Memory B cell (primary cell): ENCODE results near the gene CSF1R.
"Not testable (repeated sequence)": the region's sequence is repeated elsewhere in the genome, so short reads cannot be mapped to it uniquely, and the experiment has no call there.

Source experiments
- ATAC-seq: fragments of 150-1000 bp; cut with Tn5 transposase; 2 replicates; pipeline ENCODE4 v1.10.0; 2021; ENCODE audit warnings: low read depth, mild to moderate bottlenecking, moderate library complexity
- DNase-seq, 2 donors: peaks; one replicate each; pipeline ENCODE4 v3.0.0; 2022; ENCODE audit warnings: low spot score in 2 of 2
- H3K27ac Mint-ChIP-seq: one replicate; pipeline ENCODE4 v1.8.0; 2022; ENCODE audit warnings: mild to moderate bottlenecking, moderate library complexity, mixed read lengths
- H3K27me3 Mint-ChIP-seq: one replicate; pipeline ENCODE4 v1.8.0; 2022; ENCODE audit warnings: mixed read lengths
- H3K36me3 Mint-ChIP-seq: one replicate; pipeline ENCODE4 v1.8.0; 2022; ENCODE audit warnings: mild to moderate bottlenecking, mixed read lengths
- H3K4me1 Mint-ChIP-seq: one replicate; pipeline ENCODE4 v1.8.0; 2022; ENCODE audit warnings: mixed read lengths
- H3K4me3 Mint-ChIP-seq: one replicate; pipeline ENCODE4 v1.8.0; 2022; ENCODE audit warnings: mild to moderate bottlenecking, moderate library complexity, mixed read lengths
- H3K9me3 Mint-ChIP-seq: one replicate; pipeline ENCODE4 v1.8.0; 2022; ENCODE audit warnings: mixed read lengths

CSF1R gene

GRCh38 chr5:150101023-150101422 is 14.7 kb upstream of the CSF1R start:
- H3K9me3 Mint-ChIP-seq, result no peaks in the 10 kb centered on the region
- ATAC-seq (no peak), DNase-seq (no peak)
- H3K36me3 Mint-ChIP-seq, result no peaks in the 10 kb centered on the region
- no peak overlapping the region for H3K4me3 Mint-ChIP-seq
- peaks cover 8% of the 10 kb centered on the region for H3K4me1 Mint-ChIP-seq
- H3K27ac Mint-ChIP-seq, result no peak overlapping the region
- H3K27me3 Mint-ChIP-seq, result peaks cover 2% of the 10 kb centered on the region

- no peaks in the 10 kb centered on the region for H3K36me3 Mint-ChIP-seq
- no peak overlapping the region for H3K27ac Mint-ChIP-seq
- H3K9me3 Mint-ChIP-seq, result no peaks in the 10 kb centered on the region
- DNase-seq (no peak), ATAC-seq (no peak)
- no peak overlapping the region for H3K4me3 Mint-ChIP-seq
- peaks cover 6% of the 10 kb centered on the region for H3K27me3 Mint-ChIP-seq
- H3K4me1 Mint-ChIP-seq, result peaks cover 2% of the 10 kb centered on the region
Observed at GRCh38 chr5:150097152-150097551, 10.8 kb upstream of the CSF1R start.

GRCh38 chr5:150092159-150092787 is 5.9 kb upstream of the CSF1R start:
- Mint-ChIP-seq H3K4me3 (no peak overlapping the region), H3K27me3 (peaks cover 13% of the 10 kb centered on the region), H3K4me1 (peaks cover 4% of the 10 kb centered on the region), H3K27ac (no peak overlapping the region), H3K36me3 (no peaks in the 10 kb centered on the region), H3K9me3 (no peaks in the 10 kb centered on the region)
- no peak for DNase-seq
- no peak for ATAC-seq

GRCh38 chr5:150085191-150085912 is 1.0 kb downstream of the CSF1R start:
- peaks cover 6% of the 10 kb centered on the region for H3K27me3 Mint-ChIP-seq
- no peak overlapping the region for H3K4me3 Mint-ChIP-seq
- no peak overlapping the region for H3K27ac Mint-ChIP-seq
- no peaks in the 10 kb centered on the region for H3K9me3 Mint-ChIP-seq
- H3K4me1 Mint-ChIP-seq, result peaks cover 19% of the 10 kb centered on the region
- DNase-seq (no peak), ATAC-seq (no peak)
- H3K36me3 Mint-ChIP-seq, result no peaks in the 10 kb centered on the region

GRCh38 chr5:150084754-150085153 is 1.6 kb downstream of the CSF1R start:
- H3K4me3 Mint-ChIP-seq, DNase-seq, ATAC-seq, H3K27ac Mint-ChIP-seq, H3K36me3 Mint-ChIP-seq, H3K9me3 Mint-ChIP-seq, H3K27me3 Mint-ChIP-seq: not testable (repeated sequence)
- H3K4me1 Mint-ChIP-seq, result peaks cover 19% of the 10 kb centered on the region

- Mint-ChIP-seq H3K27ac (no peak overlapping the region), H3K4me1 (peaks cover 17% of the 10 kb centered on the region), H3K9me3 (no peaks in the 10 kb centered on the region), H3K36me3 (no peaks in the 10 kb centered on the region), H3K27me3 (peaks cover 5% of the 10 kb centered on the region), H3K4me3 (no peak overlapping the region)
- DNase-seq (no peak), ATAC-seq (no peak)
Observed at GRCh38 chr5:150082889-150083288, 3.5 kb downstream of the CSF1R start.

GRCh38 chr5:150082374-150082773 is 4.0 kb downstream of the CSF1R start:
- H3K27ac Mint-ChIP-seq, result peak overlapping the region; percentile 46
- DNase-seq (no peak), ATAC-seq (no peak)
- H3K27me3 Mint-ChIP-seq, result peaks cover 5% of the 10 kb centered on the region
- no peaks in the 10 kb centered on the region for H3K9me3 Mint-ChIP-seq
- peaks cover 17% of the 10 kb centered on the region for H3K4me1 Mint-ChIP-seq
- no peaks in the 10 kb centered on the region for H3K36me3 Mint-ChIP-seq
- no peak overlapping the region for H3K4me3 Mint-ChIP-seq

- Mint-ChIP-seq H3K27me3 (peaks cover 5% of the 10 kb centered on the region), H3K9me3 (no peaks in the 10 kb centered on the region), H3K4me3 (no peak overlapping the region), H3K4me1 (peaks cover 17% of the 10 kb centered on the region), H3K27ac (peak overlapping the region; percentile 46), H3K36me3 (no peaks in the 10 kb centered on the region)
- DNase-seq (peak; percentile 20 to 27), ATAC-seq (peak; percentile 92)
Observed at GRCh38 chr5:150081541-150082283, 4.6 kb downstream of the CSF1R start.

- H3K9me3 Mint-ChIP-seq, result no peaks in the 10 kb centered on the region
- DNase-seq (no peak), ATAC-seq (no peak)
- peaks cover 17% of the 10 kb centered on the region for H3K4me1 Mint-ChIP-seq
- no peak overlapping the region for H3K4me3 Mint-ChIP-seq
- peaks cover 5% of the 10 kb centered on the region for H3K27me3 Mint-ChIP-seq
- no peak overlapping the region for H3K27ac Mint-ChIP-seq
- H3K36me3 Mint-ChIP-seq, result no peaks in the 10 kb centered on the region
Observed at GRCh38 chr5:150080696-150081435, 5.5 kb downstream of the CSF1R start.

- DNase-seq, result no peak
- H3K4me3 Mint-ChIP-seq, result no peak overlapping the region
- no peaks in the 10 kb centered on the region for H3K9me3 Mint-ChIP-seq
Observed at GRCh38 chr5:150079909-150080461, 6.4 kb downstream of the CSF1R start.

GRCh38 chr5:150078802-150079689 is 7.3 kb downstream of the CSF1R start:
- H3K4me1 Mint-ChIP-seq, result peaks cover 17% of the 10 kb centered on the region
- H3K27me3 Mint-ChIP-seq, result peaks cover 5% of the 10 kb centered on the region
- H3K4me3 Mint-ChIP-seq, result no peak overlapping the region
- H3K27ac Mint-ChIP-seq, result no peak overlapping the region
- ATAC-seq, result no peak
- DNase-seq, result no peak
- H3K9me3 Mint-ChIP-seq, result no peaks in the 10 kb centered on the region
- no peaks in the 10 kb centered on the region for H3K36me3 Mint-ChIP-seq

More at GRCh38 chr5:150079909-150080461, 6.4 kb downstream of the CSF1R start:
- Mint-ChIP-seq H3K27me3 (peaks cover 5% of the 10 kb centered on the region), H3K4me1 (peaks cover 17% of the 10 kb centered on the region), H3K36me3 (no peaks in the 10 kb centered on the region), H3K27ac (no peak overlapping the region)
- no peak for ATAC-seq

GRCh38 chr5:150077996-150078801 is 8.2 kb downstream of the CSF1R start:
- no peak overlapping the region for H3K4me3 Mint-ChIP-seq
- H3K27me3 Mint-ChIP-seq, result peaks cover 3% of the 10 kb centered on the region
- H3K27ac Mint-ChIP-seq, result no peak overlapping the region
- peaks cover 15% of the 10 kb centered on the region for H3K4me1 Mint-ChIP-seq
- ATAC-seq, result no peak
- H3K36me3 Mint-ChIP-seq, result no peaks in the 10 kb centered on the region
- H3K9me3 Mint-ChIP-seq, result no peaks in the 10 kb centered on the region
- DNase-seq, result no peak
